Measurements from ENCODE around the gene ABL2.
"Not testable (repeated sequence)": the region's sequence is repeated elsewhere in the genome, so short reads cannot be mapped to it uniquely, and the experiment has no call there.

The ABL2 gene

DNA sequence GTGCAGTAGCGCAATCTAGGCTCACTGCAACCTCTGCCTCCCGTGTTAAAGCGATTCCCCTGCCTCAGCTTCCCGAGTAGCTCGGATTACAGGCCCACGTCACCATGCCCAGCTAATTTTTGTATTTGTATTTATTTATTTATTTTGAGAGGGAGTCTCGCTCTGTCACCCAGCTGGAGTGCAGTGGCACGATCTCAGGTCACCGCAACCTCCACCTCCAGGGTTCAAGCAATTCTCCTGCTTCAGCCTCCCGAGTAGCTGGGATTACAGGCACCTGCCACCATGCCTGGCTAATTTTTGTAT lies 59.1 kb downstream of the ABL2 start:
- DNase-seq: not testable (repeated sequence)

DNA sequence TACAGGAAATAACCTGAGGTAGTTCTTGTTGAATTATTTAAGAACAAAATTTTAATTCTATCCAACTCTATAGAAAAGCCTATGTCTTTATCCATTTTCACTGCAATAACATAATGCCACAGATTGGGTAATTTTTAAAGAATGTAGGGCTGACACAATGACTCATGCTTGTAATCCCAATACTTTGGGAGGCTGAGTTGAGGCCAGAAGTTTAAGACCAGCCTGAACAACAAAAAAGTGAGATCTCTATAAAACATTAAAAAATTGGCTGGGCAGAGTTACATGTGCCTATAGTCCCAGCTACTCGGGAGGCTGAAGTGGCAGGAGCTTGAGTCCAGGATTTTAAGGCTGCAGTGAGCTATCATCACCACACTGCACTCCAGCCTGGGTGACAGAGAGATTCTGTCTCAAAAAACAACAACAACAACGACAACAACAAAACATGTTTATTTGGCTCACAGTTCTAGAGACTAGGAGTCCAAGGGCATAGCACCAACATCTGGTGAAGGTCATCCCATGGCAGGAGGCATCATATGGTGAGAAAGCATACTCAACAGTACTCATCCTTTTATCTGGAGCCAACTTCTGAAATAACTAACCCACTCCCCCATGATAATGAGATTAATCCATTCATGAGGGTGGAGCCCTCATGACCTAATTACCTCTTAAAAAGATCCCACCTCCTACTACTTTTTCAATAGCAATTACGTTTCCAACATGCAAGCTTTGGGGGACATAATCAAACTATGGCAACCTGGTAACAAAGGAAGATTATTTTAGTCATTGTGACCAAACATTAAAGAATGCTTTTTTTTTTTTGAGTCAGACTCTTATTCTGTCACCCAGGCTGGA lies 59.6 kb downstream of the ABL2 start:
- no peak for DNase-seq

DNA sequence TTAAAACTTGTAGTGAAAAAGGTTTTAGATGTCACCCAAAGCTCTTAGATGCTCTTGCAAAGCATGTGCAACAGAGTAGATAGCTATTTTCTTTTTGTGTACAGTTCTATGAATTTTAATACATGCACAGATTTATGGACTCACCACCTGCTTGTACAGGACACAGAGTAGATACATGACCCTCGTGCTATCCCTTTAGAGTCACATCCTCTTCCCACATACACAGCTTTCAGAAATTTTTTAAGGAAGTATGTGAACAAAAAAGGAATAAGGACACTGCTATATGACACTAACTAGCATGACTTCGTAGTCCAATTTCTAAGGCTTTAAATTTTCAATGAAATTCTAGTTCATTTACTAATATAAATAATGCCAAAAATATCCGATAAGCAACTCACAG lies 60.9 kb downstream of the ABL2 start:
- DNase-seq: no peak

DNA sequence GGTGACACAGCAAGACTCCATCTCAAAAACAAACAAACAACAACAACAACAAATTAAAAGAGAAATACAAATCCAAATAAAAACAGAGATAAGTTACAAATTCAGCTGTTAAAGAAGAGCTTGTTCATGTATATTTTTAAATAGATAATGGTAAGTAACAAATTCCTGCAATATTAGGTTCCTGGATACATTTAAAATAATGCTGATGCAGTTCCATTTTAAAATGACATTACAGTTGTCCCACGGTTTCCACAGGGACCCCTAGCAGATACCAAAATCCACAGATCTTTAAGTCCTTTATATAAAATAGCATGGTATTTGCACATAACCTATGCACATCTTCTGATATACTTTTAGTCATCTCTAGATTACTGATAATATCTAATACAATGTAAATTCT lies 61.5 kb downstream of the ABL2 start:
- no peak for DNase-seq

DNA sequence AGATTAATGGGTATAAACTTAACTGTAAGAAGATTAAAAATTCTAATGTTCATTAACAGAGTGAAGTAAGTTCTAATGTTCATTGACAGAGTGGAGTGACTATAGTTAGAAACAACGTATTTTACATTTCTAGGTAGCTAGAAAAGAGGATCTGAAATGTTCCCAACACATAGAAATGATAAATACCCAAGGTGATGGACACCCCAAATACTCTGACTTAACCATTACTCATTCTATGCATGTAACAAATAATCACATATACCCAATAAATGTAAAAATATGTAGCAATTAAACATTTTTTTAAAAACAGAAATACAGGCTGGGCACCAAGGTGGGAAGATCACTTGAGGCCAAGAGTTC lies 62.1 kb downstream of the ABL2 start:
- DNase-seq: no peak

DNA sequence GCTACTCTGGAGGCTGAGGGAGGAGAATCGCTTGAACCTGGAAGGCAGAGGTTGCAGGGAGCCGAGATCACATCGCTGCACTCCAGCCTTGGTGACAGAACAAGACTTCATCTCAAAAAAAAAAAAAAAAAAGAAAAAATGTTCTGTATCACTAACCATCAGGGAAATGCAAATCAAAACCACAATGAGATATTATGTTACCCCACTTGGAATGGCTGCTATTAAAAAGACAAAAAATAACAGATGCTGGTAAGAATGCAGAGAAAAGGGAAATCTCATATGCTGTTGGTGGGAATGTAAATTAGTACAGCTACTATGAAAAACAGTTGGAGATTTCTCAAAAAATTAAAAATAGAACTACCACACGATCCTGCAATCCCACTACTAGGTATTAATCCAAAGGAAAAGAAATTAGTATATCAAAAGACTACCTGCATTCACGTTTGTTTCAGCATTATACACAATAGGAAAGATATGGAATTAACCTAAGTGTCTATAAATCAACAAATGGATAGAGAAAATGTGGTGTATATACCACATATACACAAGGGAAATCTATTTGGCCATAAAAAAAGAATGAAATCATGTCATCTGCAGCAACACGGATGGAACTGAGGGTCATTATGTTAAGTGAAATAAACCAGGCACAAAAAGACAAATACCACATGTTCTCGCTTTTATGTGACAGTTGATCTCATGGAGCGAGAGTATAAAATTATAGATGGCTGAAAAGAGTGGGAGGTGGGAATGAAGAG lies 62.6 kb downstream of the ABL2 start:
- no peak for DNase-seq

DNA sequence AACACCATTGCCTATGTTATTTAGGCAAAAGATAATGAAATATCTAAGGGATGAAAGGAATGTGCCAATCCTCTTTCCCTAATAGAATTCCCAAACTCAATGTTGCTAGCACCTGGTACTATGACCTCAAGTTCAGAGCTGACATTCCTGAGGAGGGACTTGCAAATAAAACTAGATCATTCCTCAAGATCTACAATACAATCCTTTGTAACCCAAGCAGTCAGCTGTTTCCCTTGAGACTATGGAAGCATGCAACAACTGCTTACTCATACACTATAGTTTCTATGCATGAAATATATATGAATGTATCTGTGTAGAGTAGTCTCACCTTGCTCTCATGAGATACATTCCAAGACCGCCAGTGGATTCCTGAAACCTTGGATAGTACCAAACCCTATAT lies 65.0 kb downstream of the ABL2 start:
- DNase-seq: no peak

DNA sequence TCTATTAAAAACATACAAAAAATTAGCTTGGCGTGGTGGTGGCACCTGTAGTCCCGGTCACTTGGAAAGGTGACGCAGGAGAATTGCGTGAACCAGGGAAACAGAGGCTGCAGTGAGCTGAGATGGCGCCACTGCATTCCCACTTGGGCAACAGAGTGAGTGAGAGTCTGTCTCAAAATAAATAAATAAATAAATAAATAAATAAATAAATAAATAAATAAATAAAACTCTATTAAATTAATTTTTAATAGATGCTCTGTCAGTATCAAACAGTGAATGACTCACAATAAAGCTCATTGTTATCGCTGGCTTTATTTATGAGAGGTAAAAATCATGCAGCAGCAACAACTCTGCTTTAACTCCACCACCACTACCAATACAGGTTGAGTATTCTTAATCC lies 72.8 kb downstream of the ABL2 start:
- no peak for DNase-seq

DNA sequence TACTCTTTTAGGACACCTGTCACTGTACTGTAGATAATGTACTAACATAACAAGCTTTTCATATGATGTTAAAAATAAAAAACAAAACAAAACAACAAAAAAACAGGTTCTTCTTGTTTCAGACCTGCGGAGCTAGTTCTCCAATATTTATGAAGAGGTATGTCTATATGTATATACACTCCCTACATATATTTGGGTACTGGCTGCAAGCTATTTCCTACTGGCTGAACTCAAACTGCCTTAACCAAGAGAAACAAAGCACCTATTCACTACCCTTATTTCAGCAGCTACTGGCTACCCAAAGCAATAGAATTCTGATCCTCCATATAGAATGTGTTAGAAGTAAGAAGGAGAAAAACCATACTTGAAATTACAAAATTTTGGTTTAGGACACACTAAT lies 73.5 kb downstream of the ABL2 start:
- DNase-seq: no peak

DNA sequence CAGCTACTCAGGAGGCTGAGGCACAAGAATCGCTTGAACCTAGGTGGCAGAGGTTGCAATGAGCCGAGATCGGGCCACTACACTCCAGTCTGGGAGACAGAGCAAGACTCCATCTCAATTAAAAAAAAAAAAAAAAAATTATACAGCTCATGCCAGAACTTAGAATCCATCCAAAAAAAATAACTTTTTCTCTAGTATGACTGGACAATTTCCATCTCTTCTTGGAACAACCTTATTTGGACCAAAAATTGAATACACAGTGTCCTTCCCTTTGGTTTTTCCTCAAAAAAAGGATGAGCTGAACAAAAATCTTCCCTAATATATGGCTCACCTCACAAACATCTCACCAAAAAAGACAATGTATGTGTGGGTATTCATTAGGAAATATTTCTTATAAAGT lies 73.9 kb downstream of the ABL2 start:
- no peak for DNase-seq

DNA sequence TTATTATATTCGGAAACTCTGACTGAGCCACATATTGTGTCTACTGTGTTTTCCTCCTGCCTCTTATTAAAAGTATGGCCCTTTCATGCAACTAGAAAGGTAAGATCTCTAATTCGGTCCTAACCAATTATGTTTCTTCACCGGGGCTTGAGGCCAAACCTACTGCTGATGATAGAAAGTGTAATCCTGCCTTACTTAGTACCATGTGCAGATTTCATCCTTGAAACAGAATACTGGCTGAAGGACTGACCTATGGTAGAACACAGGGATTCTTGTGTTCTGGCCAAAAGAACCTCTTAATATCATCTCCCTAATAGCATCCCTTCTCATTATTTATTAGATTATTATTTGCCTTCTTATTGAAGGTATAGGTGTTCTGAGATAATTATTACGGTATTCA lies 75.0 kb downstream of the ABL2 start:
- DNase-seq: no peak

DNA sequence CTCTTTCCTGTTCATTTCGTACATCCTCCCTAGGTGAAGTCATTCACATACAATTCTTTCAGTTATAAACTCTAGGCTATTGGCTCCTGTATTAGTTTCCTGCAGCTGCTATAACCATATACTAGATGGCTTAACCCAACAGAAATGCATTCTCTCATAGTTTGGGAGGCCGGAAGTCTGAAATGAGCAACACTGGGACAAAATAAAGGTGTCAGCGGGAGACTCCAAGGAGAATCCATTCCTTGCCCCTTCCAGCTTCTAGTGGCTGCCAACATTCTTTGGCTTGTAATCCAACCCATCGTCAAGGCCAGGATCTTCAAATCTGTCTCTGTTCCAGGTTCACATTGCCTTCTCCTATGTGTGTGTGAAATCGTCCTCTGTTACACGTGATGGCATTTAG lies 76.3 kb downstream of the ABL2 start:
- no peak for DNase-seq

DNA sequence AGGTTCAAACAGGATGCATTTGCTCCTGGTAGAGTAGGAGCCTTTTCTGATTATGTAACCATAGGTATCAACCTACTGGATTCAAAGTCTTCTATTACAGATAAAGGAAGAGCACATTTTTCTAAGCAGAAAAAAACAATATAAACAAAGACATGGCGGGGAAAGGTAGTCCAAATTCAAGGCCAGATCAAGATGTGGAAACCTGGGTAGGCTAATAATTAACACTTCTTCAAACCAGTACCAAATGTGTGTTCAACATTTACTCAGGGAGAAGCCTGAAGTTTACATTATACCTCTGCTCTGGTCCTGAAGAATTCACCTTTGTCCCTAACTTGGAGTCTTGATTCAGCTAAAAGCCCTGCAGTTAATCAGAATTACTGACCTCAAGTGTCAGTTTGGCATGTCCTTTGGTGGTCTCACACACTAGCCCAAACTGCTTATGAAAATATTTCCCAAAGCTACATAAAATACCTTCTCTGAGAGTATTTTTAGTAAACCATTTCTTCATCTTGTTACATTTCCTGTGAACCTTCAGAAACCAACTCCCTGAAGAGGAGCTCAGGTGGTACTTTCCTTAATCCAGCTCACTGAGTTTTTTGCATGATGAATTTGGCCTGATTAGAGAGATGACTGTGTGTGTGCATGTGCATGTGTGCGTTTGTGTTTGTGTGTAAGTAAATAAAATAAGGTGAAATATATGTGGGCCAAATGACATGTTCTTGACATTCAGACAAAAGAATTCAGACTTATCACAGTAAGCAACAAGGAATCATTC lies 77.4 kb downstream of the ABL2 start:
- no peak for DNase-seq

DNA sequence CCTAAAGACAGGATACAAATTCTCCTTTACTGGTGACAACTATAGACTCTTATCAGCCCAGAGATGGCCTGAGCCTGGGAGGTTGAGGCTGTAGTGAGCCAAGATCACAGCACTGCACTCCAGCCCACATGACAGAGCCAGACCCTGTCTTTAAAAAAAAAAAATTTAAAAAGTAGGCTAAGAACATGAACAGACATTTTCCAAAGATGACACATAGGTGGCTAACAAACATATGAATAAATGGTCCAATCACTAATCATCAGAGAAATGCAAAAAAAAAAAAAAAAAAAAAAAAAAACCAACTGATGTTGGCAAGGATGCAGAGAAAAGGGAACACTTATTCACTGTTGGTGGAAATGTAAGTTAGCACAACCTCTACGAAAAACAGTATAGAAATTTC lies 82.6 kb downstream of the ABL2 start:
- no peak for DNase-seq

DNA sequence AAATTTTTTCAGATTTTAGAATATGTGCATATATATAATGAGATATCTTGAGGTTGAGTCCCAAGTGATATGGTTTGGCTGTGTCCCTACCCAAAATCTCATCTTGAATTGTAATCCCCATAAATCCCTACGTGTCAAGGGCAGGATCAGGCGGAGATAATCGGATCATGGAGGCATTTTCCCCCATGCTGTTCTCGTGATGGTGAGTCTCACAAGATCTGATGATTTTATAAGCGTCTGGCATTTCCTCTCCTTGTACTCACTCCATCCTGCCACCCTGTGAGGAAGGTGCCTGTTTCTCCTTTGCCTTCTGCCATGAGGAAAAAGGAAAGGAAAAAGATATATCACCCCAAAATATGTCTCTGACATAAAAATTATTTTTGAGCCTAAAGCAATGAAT lies 83.0 kb downstream of the ABL2 start:
- DNase-seq: no peak

DNA sequence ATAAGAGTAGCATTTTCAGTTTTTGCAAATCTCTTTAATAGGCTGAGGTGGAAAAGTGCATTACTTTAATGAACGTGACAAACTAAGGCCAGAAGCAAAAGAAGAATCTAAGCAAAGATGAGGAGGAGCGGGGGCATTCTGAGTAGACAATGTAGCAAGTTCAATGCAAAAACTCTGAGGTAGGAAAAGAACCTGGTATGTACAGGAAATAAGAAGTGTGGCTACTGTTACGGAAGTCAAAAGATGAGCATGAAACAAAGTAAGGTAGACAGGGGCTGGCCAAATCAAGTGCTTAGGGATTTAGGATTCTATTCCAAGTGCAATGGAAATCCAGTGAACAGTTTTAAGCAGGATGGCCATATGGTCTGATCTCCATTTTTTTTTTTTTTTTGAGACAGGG lies 84.0 kb downstream of the ABL2 start:
- DNase-seq: no peak

DNA sequence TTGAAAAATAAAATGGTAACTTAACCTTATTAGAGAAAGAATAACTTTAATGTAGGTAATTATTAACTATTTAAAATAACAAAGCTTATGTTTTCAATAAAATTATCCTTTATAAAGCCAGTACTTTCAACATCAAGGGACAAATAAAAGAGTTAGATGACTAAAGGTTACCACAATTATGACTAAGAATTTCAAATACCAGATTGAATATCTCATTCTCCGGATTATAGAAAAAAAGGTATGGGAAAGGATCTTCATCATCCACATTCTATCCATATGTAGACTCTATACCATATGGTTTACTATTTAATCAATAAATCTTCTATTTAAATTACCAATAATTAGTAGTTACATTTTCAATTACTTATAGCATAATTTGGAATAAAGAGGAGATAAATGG lies 84.9 kb downstream of the ABL2 start:
- DNase-seq: no peak

DNA sequence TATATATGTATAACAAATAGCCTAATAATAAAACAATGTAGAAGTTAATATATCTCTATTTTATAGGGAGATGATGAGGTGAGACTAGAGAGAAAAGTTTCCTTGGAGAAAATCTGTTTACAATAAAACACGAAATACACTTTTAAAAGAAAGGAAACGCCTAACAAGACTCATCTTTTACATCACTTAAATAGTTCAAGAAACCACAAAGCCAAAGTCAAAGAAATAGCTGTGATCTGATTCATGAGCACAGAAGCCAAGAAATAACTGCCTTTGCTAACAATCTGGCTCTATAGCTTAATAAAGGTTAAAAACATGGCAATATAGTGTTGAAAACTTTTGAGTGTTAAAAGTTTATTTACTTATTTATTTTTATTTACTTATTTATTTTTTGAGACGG lies 86.2 kb downstream of the ABL2 start:
- DNase-seq: no peak

DNA sequence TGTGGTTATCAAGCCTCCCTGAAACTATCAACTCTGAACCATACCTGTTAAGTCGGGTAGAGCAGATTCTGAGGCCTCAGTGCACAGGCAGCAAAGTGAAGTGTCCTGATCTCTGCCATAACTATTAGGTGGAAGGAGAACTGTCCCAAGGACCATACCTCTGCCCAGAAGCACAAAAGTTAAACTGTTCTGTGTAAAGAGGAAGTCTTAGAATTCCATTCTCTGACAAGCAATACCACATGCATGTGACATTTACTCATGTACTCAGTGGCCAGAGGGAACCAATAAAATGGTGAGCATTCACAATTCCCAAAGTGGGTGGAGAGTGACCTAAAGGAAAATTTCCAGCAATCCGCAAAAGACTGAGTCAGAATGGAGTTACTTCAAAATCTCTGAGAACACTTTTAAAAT lies 86.6 kb downstream of the ABL2 start:
- DNase-seq: no peak

DNA sequence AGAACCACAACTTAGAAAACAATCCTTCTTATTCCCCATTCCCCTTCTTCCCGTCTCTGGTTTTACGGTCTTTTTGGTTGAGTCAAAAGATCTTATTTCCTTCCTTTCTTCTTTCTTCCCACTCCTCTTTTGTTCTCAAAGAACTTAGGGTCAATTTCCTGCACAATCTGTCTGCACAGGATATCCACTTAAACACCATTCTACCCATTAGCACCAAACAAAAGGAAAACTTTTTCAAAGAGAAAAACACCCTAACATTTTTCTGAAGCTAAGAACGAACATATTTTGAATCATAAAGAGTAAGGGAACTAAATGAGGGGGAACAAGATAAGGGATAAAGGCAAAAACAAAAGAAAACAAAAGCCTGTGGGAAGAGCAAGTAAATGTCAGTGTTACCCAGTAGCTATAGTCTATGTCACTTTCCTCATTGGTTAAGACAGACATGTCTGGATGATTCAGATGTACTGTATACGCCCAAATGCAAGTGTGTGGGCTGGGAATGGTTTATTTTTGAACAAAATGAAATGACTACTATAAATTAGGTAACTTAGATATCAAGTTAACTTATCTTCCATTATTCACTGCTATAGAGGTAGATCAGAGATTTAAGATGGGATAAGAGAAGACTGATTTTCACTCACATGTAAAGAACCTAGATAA lies 87.8 kb downstream of the ABL2 start:
- peak in 1 of 51 donors; percentile 32 for DNase-seq

DNA sequence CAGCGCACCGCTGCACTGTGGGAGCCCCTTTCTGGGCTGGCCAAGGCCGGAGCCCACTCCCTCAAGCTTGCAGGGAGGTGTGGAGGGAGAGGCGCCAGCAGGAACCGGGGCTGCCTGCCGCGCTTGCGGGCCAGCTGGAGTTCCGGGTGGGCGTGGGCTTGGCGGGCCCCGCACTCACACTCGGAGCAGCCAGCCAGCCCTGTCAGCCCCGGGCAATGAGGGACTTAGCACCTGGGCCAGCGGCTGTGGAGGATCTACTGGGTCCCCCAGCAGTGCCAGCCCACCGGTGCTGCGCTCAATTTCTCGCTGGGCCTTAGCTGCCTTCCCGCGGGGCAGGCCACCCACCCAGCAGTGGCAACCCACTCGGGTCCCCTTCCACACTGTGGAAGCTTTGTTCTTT lies 90.7 kb downstream of the ABL2 start:
- DNase-seq: not testable (repeated sequence)

DNA sequence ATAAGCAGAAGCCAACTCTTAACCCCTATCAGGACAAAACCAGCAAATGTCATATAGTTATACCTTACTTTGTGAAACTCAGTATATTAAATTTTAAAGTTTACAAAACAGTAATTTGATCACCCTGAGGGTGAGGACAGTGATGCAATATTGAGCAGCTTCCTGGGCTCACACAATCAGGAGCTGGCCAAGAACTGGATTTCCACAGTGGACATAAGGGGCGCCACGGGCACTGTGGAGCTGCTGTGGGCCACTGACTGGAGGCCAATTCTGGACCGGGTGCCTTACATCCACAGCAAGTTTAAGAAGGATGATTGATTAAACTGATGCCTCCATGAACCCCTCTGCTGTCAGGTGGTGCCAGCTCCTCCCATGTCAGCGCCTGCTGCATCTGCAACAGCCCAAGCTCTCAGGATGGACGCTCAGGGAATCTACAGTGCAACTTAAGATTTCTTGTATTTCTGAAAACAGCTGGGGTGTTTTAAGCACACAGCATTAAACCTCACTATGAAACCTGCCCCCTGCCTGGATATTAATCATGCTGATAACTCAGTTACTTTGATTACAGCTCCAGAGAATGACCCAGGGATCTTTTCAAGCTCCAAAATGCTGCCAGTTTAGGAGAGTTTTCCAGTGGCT lies 91.7 kb downstream of the ABL2 start:
- no peak for DNase-seq

All from hypothalamus (tissue), 51 donors.